B cell (primary cell): ENCODE results near the gene SYNRG. TPM values are rescaled to one million over a fixed set of nuclear protein-coding genes. Genes with fewer than 3 reads are reported as not detected.

Source experiments
- ATAC-seq: fragments of 200-7000 bp; cut with Tn5 transposase; one replicate; pipeline ENCODE4 v1.10.0; 2021; ENCODE audit warnings: low read depth, mild to moderate bottlenecking, moderate number of reproducible peaks, moderate library complexity
- CTCF ChIA-PET: fragments of 350-600 bp; sonication (Branson Sonifier 250); formaldehyde crosslinking; loops from one replicate; lab custom pipeline; 2021; ENCODE audit warnings: antibody characterized with exemption, inconsistent platforms; lab: Charles Lee
- POLR2A ChIA-PET: fragments of 350-600 bp; sonication (Branson Sonifier 250); formaldehyde crosslinking; loops from one replicate; lab custom pipeline; 2021; ENCODE audit warnings: antibody characterized with exemption; lab: Charles Lee
- DNase-seq: peaks from one replicate; pipeline ENCODE4 v3.0.0; 2013
- H2AFZ ChIP-seq: 2 replicates; pipeline ENCODE4 v1.6.1; 2012; ENCODE audit warnings: mild to moderate bottlenecking, low read depth, low read length; ENCODE audit not compliant: insufficient read depth, poor library complexity, severe bottlenecking
- H3K27ac ChIP-seq, 2 donors: 1 replicate in 1 of 2; 2 replicates in 1 of 2; pipeline ENCODE4 v1.5.1; 2012 to 2013; ENCODE audit warnings: low read length in 2 of 2, mild to moderate bottlenecking in 2 of 2, moderate library complexity in 1 of 2
- H3K27me3 ChIP-seq, 4 experiments: fragments of 200-600 bp in 1 of 4; sonication (generic) in 1 of 4; replicated peaks in 1 of 4; 1 replicate in 2 of 4; 2 replicates in 2 of 4; pipeline versions ENCODE4 v1.6.1 to v1.7.0; 2013 to 2016; ENCODE audit warnings: low read length in 3 of 4, mild to moderate bottlenecking in 2 of 4, mixed read lengths in 1 of 4, moderate library complexity in 1 of 4; ENCODE audit not compliant: insufficient read depth in 4 of 4, control insufficient read depth in 3 of 4; ENCODE audit errors: control extremely low read depth in 1 of 4
- H3K36me3 ChIP-seq, 2 experiments: replicated peaks in 1 of 2; 1 replicate in 1 of 2; 2 replicates in 1 of 2; pipeline versions ENCODE4 v1.6.1 to v1.7.1; 2013; ENCODE audit warnings: low read length in 1 of 2; ENCODE audit not compliant: insufficient read depth in 2 of 2, control insufficient read depth in 1 of 2; ENCODE audit errors: control extremely low read depth in 1 of 2, extremely low read depth in 1 of 2
- H3K4me1 ChIP-seq, 2 donors: fragments of 200-600 bp in 1 of 2; sonication (generic) in 1 of 2; 1 replicate in 1 of 2; 2 replicates in 1 of 2; pipeline versions ENCODE4 v1.5.1 to v1.6.1; 2013 to 2017; ENCODE audit warnings: low read length in 2 of 2; ENCODE audit not compliant: control insufficient read depth in 2 of 2, insufficient read depth in 2 of 2
- H3K4me2 ChIP-seq: replicated peaks from 2 replicates; pipeline ENCODE3; 2012; ENCODE audit warnings: mild to moderate bottlenecking, low read depth, low read length; ENCODE audit not compliant: poor library complexity, severe bottlenecking
- H3K4me3 ChIP-seq, 5 experiments: fragments of 200-600 bp in 1 of 5; sonication (generic) in 1 of 5; 1 replicate in 3 of 5; 2 replicates in 2 of 5; pipeline versions ENCODE4 v1.5.1 to v1.7.0; 2011 to 2016; ENCODE audit warnings: low read length in 4 of 5, mild to moderate bottlenecking in 4 of 5, low read depth in 2 of 5, control low read depth in 1 of 5, moderate library complexity in 1 of 5; ENCODE audit not compliant: insufficient read depth in 1 of 5; ENCODE audit errors: control extremely low read depth in 1 of 5, extremely low read depth in 1 of 5
- H3K79me2 ChIP-seq: fragments of 200-600 bp; sonication (generic); one replicate; pipeline ENCODE4 v1.6.0; 2016; ENCODE audit warnings: low read length; ENCODE audit not compliant: control insufficient read depth, insufficient read depth
- H3K9ac ChIP-seq: fragments of 200-600 bp; sonication (generic); 2 replicates; pipeline ENCODE4 v1.6.1; 2017; ENCODE audit warnings: mild to moderate bottlenecking, low read length, moderate library complexity
- H3K9me3 ChIP-seq, 3 donors: one replicate each; pipeline versions ENCODE4 v1.6.1 to v1.7.1; 2013; ENCODE audit warnings: low read length in 2 of 3; ENCODE audit not compliant: control insufficient read depth in 2 of 3, insufficient read depth in 1 of 3; ENCODE audit errors: control extremely low read depth in 1 of 3
- H4K20me1 ChIP-seq: 2 replicates; pipeline ENCODE4 v1.6.0; 2012; ENCODE audit warnings: mild to moderate bottlenecking, low read length; ENCODE audit not compliant: insufficient read depth, control insufficient read depth, poor library complexity, severe bottlenecking
- H3K27ac Mint-ChIP-seq: one replicate; pipeline ENCODE4 v1.8.0; 2021; ENCODE audit warnings: mixed read lengths
- H3K27me3 Mint-ChIP-seq: one replicate; pipeline ENCODE4 v1.8.0; 2021; ENCODE audit warnings: mixed read lengths
- H3K4me1 Mint-ChIP-seq: one replicate; pipeline ENCODE4 v1.8.0; 2021; ENCODE audit warnings: mixed read lengths
- H3K4me3 Mint-ChIP-seq: one replicate; pipeline ENCODE4 v1.8.0; 2021; ENCODE audit warnings: mixed read lengths
- H3K9me3 Mint-ChIP-seq: one replicate; pipeline ENCODE4 v1.8.0; 2022; ENCODE audit warnings: mixed read lengths; ENCODE audit not compliant: insufficient read depth
- CTCF ChIP-seq: fragments of 200-600 bp; IDR thresholded peaks from one replicate; pipeline ENCODE4 v1.8.0; 2022; ENCODE audit warnings: antibody characterized with exemption, mild to moderate bottlenecking
- EZH2 ChIP-seq: IDR thresholded peaks from 2 replicates; pipeline ENCODE4 v1.6.1; 2012; ENCODE audit warnings: borderline replicate concordance, low read depth, mild to moderate bottlenecking, moderate library complexity, low read length; ENCODE audit not compliant: insufficient read depth, poor library complexity, severe bottlenecking
- WGBS: methylation state at CpG from one replicate; pipeline ENCODE4 v1.1.5; 2013; ENCODE audit warnings: missing lambda C conversion rate; ENCODE audit not compliant: insufficient coverage; 5-methylcytosine and 5-hydroxymethylcytosine counted together
- intact Hi-C: fragments of 100-400 bp; cut with micrococcal nuclease; formaldehyde crosslinking; loops from one replicate; pipeline ENCODE4 v1.10.0; 2022
- polyA plus RNA-seq: library from polyadenylated mRNA; depleted of rRNA; stranded (reverse); fragments of >200 nt; gene quantifications from 2 replicates; pipeline ENCODE4 v1.2.3, GENCODE V29; 2012
- total RNA-seq, 2 donors: library from RNA; stranded (reverse); fragments of 120-200 nt in 1 of 2; gene quantifications; 1 replicate in 1 of 2; 2 replicates in 1 of 2; pipeline versions ENCODE4 v1.2.3 to v1.2.4, GENCODE V29; 2013 to 2022

Gene SYNRG
- total and polyA plus RNA-seq, 2 donors (not counting 1 experiment from before 2014, with no cell fraction given) = 31.8 to 113 TPM

GRCh38 chr17:37479025-37479424, 130.2 kb downstream of the SYNRG start:
- Histone ChIP-seq H3K9ac (no peak overlapping the region), H3K9me3 (no peaks in the 10 kb centered on the region), H3K27ac (no peak overlapping the region), H3K79me2 (no peaks in the 10 kb centered on the region), H3K36me3 (peaks cover 8 to 34% of the 10 kb centered on the region in 2 experiments), H2AFZ (no peak overlapping the region), H3K4me2 (no peak overlapping the region), H4K20me1 (no peaks in the 10 kb centered on the region), H3K4me1 (no peaks in the 10 kb centered on the region), H3K27me3 (no peaks in the 10 kb centered on the region), H3K4me3 (no peak overlapping the region)
- ChIA-PET POLR2A (no interaction called here), CTCF (no interaction called here)
- no peak overlapping the region for H3K27ac Mint-ChIP-seq
- DNase-seq = no peak
- TF ChIP-seq CTCF (no peak), EZH2 (no peak)
- no peak for ATAC-seq
- no peaks in the 10 kb centered on the region for H3K27me3 Mint-ChIP-seq
- WGBS = 92% methylated on average over 1 of the region's 1 CpG
- no peak overlapping the region for H3K4me3 Mint-ChIP-seq
- no peaks in the 10 kb centered on the region for H3K4me1 Mint-ChIP-seq
- H3K9me3 Mint-ChIP-seq = no peaks in the 10 kb centered on the region
- intact Hi-C loops = no loop called here

DNA sequence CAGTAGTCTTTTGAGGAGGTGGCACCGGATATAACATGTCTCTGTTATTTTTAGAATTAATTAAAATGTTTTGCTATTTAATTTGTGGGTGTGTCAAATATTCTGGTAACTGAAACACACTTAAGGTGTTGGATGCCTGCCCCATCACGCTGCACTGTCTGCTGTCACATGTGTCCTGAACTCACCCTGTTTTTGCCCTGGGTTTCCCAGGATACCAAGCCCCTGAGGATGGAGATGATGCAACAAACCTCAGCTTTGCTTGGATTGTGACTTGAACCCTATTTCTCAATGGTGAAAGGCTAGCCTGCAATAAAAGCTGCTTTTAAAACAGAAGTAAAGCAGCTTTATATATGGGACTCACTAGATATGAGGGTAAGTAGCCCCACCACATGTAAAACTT, 131.0 kb downstream of the SYNRG start:
- CTCF ChIA-PET = no interaction called here
- no peak overlapping the region for H2AFZ ChIP-seq
- ATAC-seq (no peak), DNase-seq (no peak)
- Mint-ChIP-seq H3K9me3 (no peaks in the 10 kb centered on the region), H3K27me3 (no peaks in the 10 kb centered on the region), H3K4me3 (no peak overlapping the region), H3K27ac (no peak overlapping the region), H3K4me1 (no peaks in the 10 kb centered on the region)
- H3K4me3 ChIP-seq = no peak overlapping the region
- no peak overlapping the region for H3K9ac ChIP-seq
- WGBS = 100% methylated on average over 1 of the region's 2 CpGs
- POLR2A ChIA-PET = no interaction called here
- TF ChIP-seq EZH2 = no peak
- no peak for TF ChIP-seq CTCF
- no peaks in the 10 kb centered on the region for H3K4me1 ChIP-seq
- no peaks in the 10 kb centered on the region for H3K9me3 ChIP-seq
- no peak overlapping the region for H3K4me2 ChIP-seq
- intact Hi-C loops = no loop called here
- no peaks in the 10 kb centered on the region for H3K79me2 ChIP-seq
- no peaks in the 10 kb centered on the region for H3K27me3 ChIP-seq
- no peaks in the 10 kb centered on the region for H4K20me1 ChIP-seq
- peaks cover 15 to 43% of the 10 kb centered on the region in 2 experiments for H3K36me3 ChIP-seq
- no peak overlapping the region for H3K27ac ChIP-seq
